ENCODE measurements around the gene GNB5. TPM values are rescaled to one million over a fixed set of nuclear protein-coding genes. Genes with fewer than 3 reads are reported as not detected.
"Not testable (repeated sequence)": the region's sequence is repeated elsewhere in the genome, so short reads cannot be mapped to it uniquely, and the experiment has no call there.

GNB5 gene
- 7.8 TPM for total RNA-seq
- long read RNA-seq, transcript GNB5-202 (11 exons, 1,735 nt): major isoform, 26 of 28 reads
- long read RNA-seq, partial matches to known transcripts: 0 of 28 reads
- long read RNA-seq, other reads (novel, unspliced or antisense): 2 of 28 reads

- intact Hi-C loops (cut with DNase I): no loop called here
- DNase-seq (no peak), ATAC-seq (ENCODE audit: poor library complexity) (no peak)
These were observed at the start of gene GNB5 for GRCh38 chr15:52191207-52191606. Gene GNB5, minus strand, starts transcription at chr15:52191392. Its CDS starts 6,716 bp downstream, at chr15:52184676.

- intact Hi-C loops (cut with DNase I): no loop called here
- ATAC-seq (ENCODE audit: poor library complexity) (no peak), DNase-seq (no peak)
These were observed 49.0 kb upstream of the GNB5 start for GRCh38 chr15:52240166-52240565.

GRCh38 chr15:52238989-52239525 lies 47.9 kb upstream of the GNB5 start:
- DNase-seq; intact Hi-C loops (cut with DNase I); ATAC-seq (ENCODE audit: poor library complexity): not testable (repeated sequence)

- intact Hi-C loops (cut with DNase I): no loop called here
- ATAC-seq (ENCODE audit: poor library complexity) (peak; percentile 48), DNase-seq (no peak)
These were observed 47.0 kb upstream of the GNB5 start for GRCh38 chr15:52238149-52238548.

GRCh38 chr15:52236013-52236412 lies 44.8 kb upstream of the GNB5 start:
- DNase-seq (no peak), ATAC-seq (ENCODE audit: poor library complexity) (peak; percentile 32)
- intact Hi-C loops (cut with DNase I): no loop called here

- DNase-seq: no peak
- intact Hi-C loops (cut with DNase I): no loop called here
- no peak for ATAC-seq (ENCODE audit: poor library complexity)
These were observed 43.7 kb upstream of the GNB5 start for GRCh38 chr15:52234596-52235541.

- intact Hi-C loops (cut with DNase I): no loop called here
- DNase-seq (no peak), ATAC-seq (ENCODE audit: poor library complexity) (no peak)
These were observed 42.2 kb upstream of the GNB5 start for GRCh38 chr15:52233405-52233804.

GRCh38 chr15:52232327-52232726 lies 41.1 kb upstream of the GNB5 start:
- ATAC-seq (ENCODE audit: poor library complexity): no peak
- intact Hi-C loops (cut with DNase I): no loop called here
- DNase-seq: no peak

GRCh38 chr15:52230073-52230472 lies 38.9 kb upstream of the GNB5 start:
- no peak for DNase-seq
- ATAC-seq (ENCODE audit: poor library complexity): no peak
- intact Hi-C loops (cut with DNase I): no loop called here

- intact Hi-C loops (cut with DNase I): no loop called here
- no peak for ATAC-seq (ENCODE audit: poor library complexity)
These were observed 37.7 kb upstream of the GNB5 start for GRCh38 chr15:52228921-52229320.

GRCh38 chr15:52227456-52227855 lies 36.3 kb upstream of the GNB5 start:
- DNase-seq: peak; percentile 53
- peak; percentile 91 for ATAC-seq (ENCODE audit: poor library complexity)
- intact Hi-C loops (cut with DNase I): no loop called here

More at GRCh38 chr15:52228921-52229320, 37.7 kb upstream of the GNB5 start:
- no peak for DNase-seq

- intact Hi-C loops (cut with DNase I): no loop called here
- DNase-seq: no peak
- no peak for ATAC-seq (ENCODE audit: poor library complexity)
These were observed 34.0 kb upstream of the GNB5 start for GRCh38 chr15:52225230-52225629.

GRCh38 chr15:52224211-52224610 lies 33.0 kb upstream of the GNB5 start:
- DNase-seq (no peak), ATAC-seq (ENCODE audit: poor library complexity) (no peak)
- intact Hi-C loops (cut with DNase I): no loop called here

GRCh38 chr15:52221730-52222129 lies 30.5 kb upstream of the GNB5 start:
- DNase-seq (no peak), ATAC-seq (ENCODE audit: poor library complexity) (no peak)
- intact Hi-C loops (cut with DNase I): no loop called here

GRCh38 chr15:52220937-52221660 lies 29.9 kb upstream of the GNB5 start:
- intact Hi-C loops (cut with DNase I): no loop called here
- ATAC-seq (ENCODE audit: poor library complexity): no peak
- DNase-seq: no peak

- peak; percentile 57 for ATAC-seq (ENCODE audit: poor library complexity)
- intact Hi-C loops (cut with DNase I): no loop called here
- DNase-seq: no peak
These were observed 29.1 kb upstream of the GNB5 start for GRCh38 chr15:52220251-52220650.

GRCh38 chr15:52218816-52219215 lies 27.6 kb upstream of the GNB5 start:
- intact Hi-C loops (cut with DNase I): no loop called here
- ATAC-seq (ENCODE audit: poor library complexity) (no peak), DNase-seq (no peak)

- ATAC-seq (ENCODE audit: poor library complexity): no peak
- no peak for DNase-seq
- intact Hi-C loops (cut with DNase I): no loop called here
These were observed 27.2 kb upstream of the GNB5 start for GRCh38 chr15:52218371-52218770.

GRCh38 chr15:52217186-52217585 lies 26.0 kb upstream of the GNB5 start:
- no peak for ATAC-seq (ENCODE audit: poor library complexity)
- intact Hi-C loops (cut with DNase I): no loop called here
- DNase-seq: no peak

All from Right ventricle myocardium superior (tissue), 1 donor.